GM19099 (cell line): ENCODE measurements around the gene SEL1L.

ENCODE experiments used
- POLR2A ChIP-seq: IDR thresholded peaks from 3 replicates; pipeline ENCODE4 v1.6.1; 2011; ENCODE audit warnings: low read depth; ENCODE audit not compliant: insufficient read length; ENCODE audit errors: extremely low read depth

SEL1L gene

GRCh38 chr14:81536241-81536771, 2.7 kb upstream of the SEL1L start:
- no peak for TF ChIP-seq POLR2A

DNA sequence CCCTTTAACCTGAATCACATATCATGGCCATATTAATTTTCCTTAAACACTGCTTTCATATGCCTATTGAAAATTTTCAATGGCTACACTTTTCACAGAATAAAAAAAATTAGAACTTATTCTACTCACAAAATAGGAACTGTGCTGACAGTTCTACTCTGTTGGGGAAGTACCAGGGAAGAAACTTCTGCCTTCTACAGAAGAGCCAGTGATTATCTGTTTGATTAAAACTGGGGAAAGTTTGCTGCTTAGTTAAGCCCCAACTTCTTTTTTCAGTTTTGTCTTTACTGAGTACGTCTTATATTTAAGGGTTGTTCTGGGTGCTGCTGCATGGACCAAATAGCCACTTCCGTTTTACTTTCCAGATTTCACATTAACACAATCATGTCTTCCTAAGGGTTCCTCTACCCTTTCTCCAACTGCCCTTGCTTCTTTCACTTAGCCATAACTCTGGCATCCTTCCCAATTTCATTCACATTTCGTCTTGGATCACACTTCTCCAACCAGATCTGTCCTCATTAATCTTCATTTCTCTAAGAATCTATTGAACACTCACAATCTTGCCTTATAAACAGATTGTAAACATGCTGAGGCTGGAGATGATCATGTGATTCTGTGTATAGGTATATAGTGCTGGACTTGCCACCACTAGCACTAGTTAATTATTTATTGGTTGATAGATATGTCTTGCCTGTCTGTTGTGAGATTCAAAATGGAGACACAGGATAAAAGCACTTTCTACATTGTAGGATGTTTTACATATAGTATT, 1.9 kb upstream of the SEL1L start:
- TF ChIP-seq POLR2A = no peak

- no peak for TF ChIP-seq POLR2A
These were observed 939 bp upstream of the SEL1L start for GRCh38 chr14:81534510-81535074.

DNA sequence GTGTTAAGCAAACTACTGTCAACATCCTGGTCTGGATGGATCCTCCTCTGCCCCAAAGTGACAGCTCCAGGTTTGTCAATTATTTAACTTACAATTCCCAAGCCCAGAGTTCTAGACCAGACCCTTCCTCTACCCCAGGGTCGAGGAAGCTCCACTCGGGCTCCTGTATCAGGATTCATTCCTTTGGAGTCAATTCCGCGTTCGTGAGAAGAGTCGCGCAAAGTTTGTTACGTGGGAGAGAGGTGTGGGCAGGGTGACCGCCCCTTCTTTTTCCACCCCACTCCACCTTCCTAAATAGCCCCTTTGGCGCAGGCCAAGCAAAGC, 479 bp downstream of the SEL1L start:
- TF ChIP-seq POLR2A = no peak

GRCh38 chr14:81529391-81529790, 4.3 kb downstream of the SEL1L start:
- TF ChIP-seq POLR2A = no peak

DNA sequence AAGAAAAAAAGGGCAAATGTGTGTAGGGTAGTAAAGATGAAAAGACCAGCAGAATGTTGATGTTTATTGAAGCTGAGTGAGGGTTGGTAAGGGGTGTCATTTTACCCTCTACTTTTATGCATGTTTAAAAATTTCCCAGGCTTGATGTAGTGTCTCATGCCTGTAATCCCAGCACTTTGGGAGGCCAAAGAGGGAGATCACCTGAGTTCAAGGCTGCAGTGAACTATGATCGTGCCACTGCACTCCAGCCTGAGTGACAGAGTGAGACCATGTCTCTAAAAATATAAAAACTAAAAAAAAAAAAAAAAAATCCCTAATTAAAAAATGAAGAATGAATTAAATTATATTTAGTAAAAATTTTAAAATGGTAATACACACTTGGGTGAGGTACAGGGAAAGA, 8.5 kb downstream of the SEL1L start:
- no peak for TF ChIP-seq POLR2A

- no peak for TF ChIP-seq POLR2A
These were observed 10.0 kb downstream of the SEL1L start for GRCh38 chr14:81523616-81524015.

- TF ChIP-seq POLR2A = no peak
These were observed 10.6 kb downstream of the SEL1L start for GRCh38 chr14:81523016-81523415.

GRCh38 chr14:81521356-81521755, 12.3 kb downstream of the SEL1L start:
- no peak for TF ChIP-seq POLR2A

DNA sequence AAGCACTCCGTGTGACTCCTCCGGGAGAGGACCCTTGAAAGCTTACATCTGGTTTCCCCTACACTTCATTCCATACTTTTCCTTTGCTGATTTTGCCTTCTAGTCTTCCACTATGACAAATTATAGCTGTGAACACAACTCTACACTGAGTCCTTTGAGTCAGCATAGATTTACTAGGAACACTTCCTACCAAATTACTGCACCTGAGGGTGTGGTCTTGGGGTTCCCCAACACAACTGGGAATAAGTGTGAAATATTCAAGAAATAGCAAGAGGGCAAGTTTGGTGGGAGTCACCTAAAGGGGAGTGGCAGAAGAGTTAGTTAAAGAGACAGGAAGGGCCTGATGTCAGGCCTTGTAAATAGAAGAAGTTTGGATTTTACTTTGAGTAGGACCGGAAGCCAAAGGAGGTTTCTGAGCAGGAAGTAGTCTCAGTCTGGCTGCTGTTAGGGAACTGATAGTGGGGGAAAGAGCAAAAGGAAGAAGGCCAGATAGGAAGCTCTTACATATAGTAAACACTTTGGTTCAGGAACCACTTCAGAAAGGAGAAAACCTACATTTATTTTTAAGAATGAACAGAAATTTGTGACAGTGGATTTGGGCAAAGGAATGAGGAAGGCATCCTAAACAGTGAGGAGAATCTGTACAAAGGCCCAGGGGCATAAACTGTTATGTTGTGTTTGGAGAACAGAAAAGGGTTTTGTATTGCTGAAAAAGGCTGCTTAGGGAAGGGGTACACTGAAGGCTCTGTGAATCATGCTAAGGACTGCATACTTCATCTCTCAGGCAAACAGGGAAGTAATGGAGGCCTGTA, 14.2 kb downstream of the SEL1L start:
- TF ChIP-seq POLR2A = no peak

- no peak for TF ChIP-seq POLR2A
These were observed 15.8 kb downstream of the SEL1L start for GRCh38 chr14:81517798-81518398.

DNA sequence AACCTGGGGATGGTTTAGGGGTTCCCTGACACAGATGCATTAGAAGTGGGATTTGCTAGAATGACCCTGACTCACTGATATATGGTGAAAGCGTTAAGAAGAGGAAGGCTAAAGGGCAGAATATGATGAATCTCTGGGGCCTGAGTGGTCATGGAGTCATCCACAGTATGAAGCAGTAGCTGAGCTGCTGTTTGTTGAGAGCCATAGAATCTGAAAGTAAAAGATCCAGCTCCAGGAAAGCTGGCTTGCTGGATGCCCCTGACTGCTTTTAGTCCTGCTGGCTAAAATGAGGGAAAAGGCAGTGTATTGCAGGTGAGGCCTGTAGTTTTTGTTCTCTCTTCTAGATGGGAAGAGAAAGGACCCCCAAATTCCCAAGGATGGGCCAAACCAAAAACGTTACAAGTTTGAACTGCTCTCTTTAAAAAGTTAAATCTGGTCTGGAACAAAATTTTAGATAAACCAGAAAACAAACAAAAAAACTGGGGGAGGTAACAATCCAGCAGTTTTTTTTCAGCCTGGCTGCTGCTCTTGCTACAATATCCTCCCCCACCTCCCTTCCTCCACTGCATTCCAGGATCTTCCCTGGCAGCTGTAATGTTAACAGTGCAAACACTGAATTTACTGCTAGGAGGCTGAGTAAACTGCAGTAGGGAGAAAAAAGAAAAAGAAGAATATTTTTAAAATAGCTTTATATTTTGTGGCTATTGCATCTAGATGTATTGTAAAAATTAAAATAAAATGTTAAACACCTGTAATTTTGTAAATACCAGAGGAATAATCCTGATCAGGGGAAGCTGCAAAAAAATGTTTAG, 16.5 kb downstream of the SEL1L start:
- no peak for TF ChIP-seq POLR2A

- no peak for TF ChIP-seq POLR2A
These were observed 22.3 kb downstream of the SEL1L start for GRCh38 chr14:81511111-81511904.

DNA sequence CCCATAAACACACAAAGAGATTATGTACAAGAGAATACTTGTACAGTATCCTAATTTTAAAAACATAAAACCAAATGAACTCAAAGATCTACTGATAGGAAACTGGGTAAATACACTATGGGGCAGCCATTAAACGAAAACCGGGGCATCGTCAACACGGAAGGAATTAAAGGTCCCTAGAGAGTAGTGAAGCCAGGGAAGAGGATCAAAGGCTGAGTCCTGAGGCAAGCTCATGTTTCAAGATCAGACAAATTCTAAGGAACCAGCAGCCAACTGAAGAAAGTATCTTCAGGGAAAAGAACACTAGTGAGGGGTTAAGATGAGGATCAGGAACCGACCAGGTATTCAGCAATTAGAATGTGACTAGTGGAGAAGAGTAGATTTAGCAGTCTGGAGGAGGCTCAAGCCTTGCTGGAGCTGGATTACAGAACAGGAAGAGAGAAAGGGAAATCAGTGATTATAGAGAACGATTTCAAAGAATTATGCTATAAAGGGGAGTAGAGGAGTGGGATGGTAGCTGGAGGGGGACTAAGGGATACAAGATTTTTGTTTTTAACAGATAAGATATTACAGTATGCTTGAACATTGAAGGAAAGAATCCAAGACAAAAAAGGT, 23.7 kb downstream of the SEL1L start:
- TF ChIP-seq POLR2A = no peak

GRCh38 chr14:81509321-81509720, 24.3 kb downstream of the SEL1L start:
- no peak for TF ChIP-seq POLR2A
